ENCODE results near the gene CEP128.

The CEP128 gene

GRCh38 chr14:80543211-80543610 is 398.3 kb downstream of the CEP128 start:
- DNase-seq (ENCODE audit: low spot score) = no peak

- DNase-seq (ENCODE audit: low spot score) = no peak
Measured at GRCh38 chr14:80538633-80539375, 402.7 kb downstream of the CEP128 start.

GRCh38 chr14:80537626-80538025 is 403.9 kb downstream of the CEP128 start:
- no peak for DNase-seq (ENCODE audit: low spot score)

GRCh38 chr14:80536456-80536855 is 405.1 kb downstream of the CEP128 start:
- no peak for DNase-seq (ENCODE audit: low spot score)

GRCh38 chr14:80535171-80535570 is 406.4 kb downstream of the CEP128 start:
- DNase-seq (ENCODE audit: low spot score) = no peak

- peak; percentile 44 for DNase-seq (ENCODE audit: low spot score)
Measured at GRCh38 chr14:80523518-80524117, 417.9 kb downstream of the CEP128 start.

GRCh38 chr14:80522936-80523335 is 418.6 kb downstream of the CEP128 start:
- DNase-seq (ENCODE audit: low spot score) = no peak

GRCh38 chr14:80522411-80522810 is 419.1 kb downstream of the CEP128 start:
- no peak for DNase-seq (ENCODE audit: low spot score)

- DNase-seq (ENCODE audit: low spot score) = no peak
Measured at GRCh38 chr14:80521456-80521855, 420.1 kb downstream of the CEP128 start.

GRCh38 chr14:80519002-80519401 is 422.5 kb downstream of the CEP128 start:
- DNase-seq (ENCODE audit: low spot score) = no peak

- DNase-seq (ENCODE audit: low spot score) = no peak
Measured at GRCh38 chr14:80518173-80518572, 423.4 kb downstream of the CEP128 start.

GRCh38 chr14:80507292-80507869 is 434.2 kb downstream of the CEP128 start:
- DNase-seq (ENCODE audit: low spot score) = no peak

- no peak for DNase-seq (ENCODE audit: low spot score)
Measured at GRCh38 chr14:80504781-80505180, 436.8 kb downstream of the CEP128 start.

GRCh38 chr14:80498533-80498932 is 443.0 kb downstream of the CEP128 start:
- DNase-seq (ENCODE audit: low spot score) = no peak

GRCh38 chr14:80496090-80496489 is 445.4 kb downstream of the CEP128 start:
- DNase-seq (ENCODE audit: low spot score) = no peak

GRCh38 chr14:80494769-80495168 is 446.8 kb downstream of the CEP128 start:
- DNase-seq (ENCODE audit: low spot score) = no peak

- no peak for DNase-seq (ENCODE audit: low spot score)
Measured at GRCh38 chr14:80493620-80494019, 447.9 kb downstream of the CEP128 start.

GRCh38 chr14:80491650-80492049 is 449.9 kb downstream of the CEP128 start:
- DNase-seq (ENCODE audit: low spot score) = no peak

GRCh38 chr14:80491131-80491530 is 450.4 kb downstream of the CEP128 start:
- no peak for DNase-seq (ENCODE audit: low spot score)

- DNase-seq (ENCODE audit: low spot score) = no peak
Measured at GRCh38 chr14:80489513-80489912, 452.0 kb downstream of the CEP128 start.

GRCh38 chr14:80485764-80486163 is 455.8 kb downstream of the CEP128 start:
- DNase-seq (ENCODE audit: low spot score) = no peak

GRCh38 chr14:80483331-80483730 is 458.2 kb downstream of the CEP128 start:
- DNase-seq (ENCODE audit: low spot score) = no peak

- no peak for DNase-seq (ENCODE audit: low spot score)
Measured at GRCh38 chr14:80477388-80478160, 464.0 kb downstream of the CEP128 start.
